ENCODE measurements around the gene OR6N2. TPM values are rescaled to one million over a fixed set of nuclear protein-coding genes. Genes with fewer than 3 reads are reported as not detected.

Gene OR6N2
- total RNA-seq, 4 donors from 2014 or later, result not detected

DNA sequence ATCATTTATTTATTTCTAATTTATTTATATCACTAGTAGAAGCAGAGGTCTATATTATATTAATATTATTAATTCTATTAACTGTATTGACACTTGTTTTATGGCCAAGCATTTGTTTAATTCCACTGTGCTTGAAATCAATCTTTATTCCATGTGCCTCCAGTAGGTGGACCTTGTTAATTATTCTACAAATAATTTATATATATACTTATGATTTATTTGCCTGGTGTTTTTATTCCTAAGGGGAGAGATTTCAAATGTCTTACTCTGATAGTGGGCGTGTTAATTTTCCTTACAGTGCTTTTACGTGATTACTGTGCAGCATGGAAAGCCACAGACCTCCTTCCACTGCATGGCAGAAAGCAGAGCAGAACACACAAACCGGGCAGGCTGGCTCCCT lies 17.5 kb upstream of the OR6N2 start:
- WGBS, 2 donors, result 58 to 62% methylated on average over 3 of the region's 3 CpGs
- TF ChIP-seq POLR2A (IDR thresholded peaks at IDR 0.05) (no peak), EP300 (IDR thresholded peaks at IDR 0.05) (no peak), CTCF (IDR thresholded peaks at IDR 0.05) (no peak)

GRCh38 chr1:158794247-158794646 lies 13.2 kb upstream of the OR6N2 start:
- 56 to 81% methylated on average over 6 of the region's 6 CpGs for WGBS, 2 donors
- no peak for TF ChIP-seq CTCF (IDR thresholded peaks at IDR 0.05)
- TF ChIP-seq POLR2A (IDR thresholded peaks at IDR 0.05), result no peak
- no peak for TF ChIP-seq EP300 (IDR thresholded peaks at IDR 0.05)
- Histone ChIP-seq H3K36me3 (no peaks in the 10 kb centered on the region), H3K27me3 (no peaks in the 10 kb centered on the region), H3K4me1 (no peaks in the 10 kb centered on the region), H3K27ac (no peak overlapping the region), H3K4me3 (no peak overlapping the region), H3K9me3 (no peaks in the 10 kb centered on the region)
- no peak for DNase-seq (ENCODE audit: low spot score in 2 of 2)

More for the DNA sequence above, 17.5 kb upstream of the OR6N2 start:
- H3K4me1 ChIP-seq, result no peaks in the 10 kb centered on the region
- no peak overlapping the region for H3K27ac ChIP-seq
- no peaks in the 10 kb centered on the region for H3K27me3 ChIP-seq
- no peak overlapping the region for H3K4me3 ChIP-seq
- H3K36me3 ChIP-seq, result no peaks in the 10 kb centered on the region
- H3K9me3 ChIP-seq, result no peaks in the 10 kb centered on the region
- no peak for DNase-seq (ENCODE audit: low spot score in 2 of 2)

DNA sequence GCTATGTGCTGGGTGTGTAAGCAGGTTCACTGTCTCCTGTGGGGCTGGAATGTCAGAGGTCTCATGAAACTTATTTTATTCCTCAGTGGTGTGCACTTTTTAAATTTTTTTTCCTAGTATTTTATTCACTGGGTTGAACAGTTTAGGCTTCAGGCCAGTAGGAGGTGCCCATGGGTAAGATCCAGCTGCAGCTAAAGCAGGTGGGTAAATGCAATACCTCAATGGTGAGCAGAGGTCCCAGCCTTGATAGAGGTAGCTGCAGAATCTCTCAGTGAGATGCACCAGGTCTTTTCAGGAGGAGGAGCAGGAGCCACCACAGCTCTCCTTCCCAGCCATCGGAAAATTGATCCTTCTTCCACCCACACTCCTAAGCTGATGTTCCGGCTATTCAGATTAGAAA lies 12.6 kb upstream of the OR6N2 start:
- Histone ChIP-seq H3K27ac (no peak overlapping the region), H3K27me3 (no peaks in the 10 kb centered on the region), H3K4me1 (no peaks in the 10 kb centered on the region), H3K4me3 (no peak overlapping the region), H3K9me3 (peaks cover 0 to 4% (median 0%) of the 10 kb centered on the region in 4 donors), H3K36me3 (no peaks in the 10 kb centered on the region)
- 80 to 87% methylated on average over 2 of the region's 2 CpGs for WGBS, 2 donors
- no peak for DNase-seq (ENCODE audit: low spot score in 2 of 2)
- TF ChIP-seq CTCF (IDR thresholded peaks at IDR 0.05), result no peak

DNA sequence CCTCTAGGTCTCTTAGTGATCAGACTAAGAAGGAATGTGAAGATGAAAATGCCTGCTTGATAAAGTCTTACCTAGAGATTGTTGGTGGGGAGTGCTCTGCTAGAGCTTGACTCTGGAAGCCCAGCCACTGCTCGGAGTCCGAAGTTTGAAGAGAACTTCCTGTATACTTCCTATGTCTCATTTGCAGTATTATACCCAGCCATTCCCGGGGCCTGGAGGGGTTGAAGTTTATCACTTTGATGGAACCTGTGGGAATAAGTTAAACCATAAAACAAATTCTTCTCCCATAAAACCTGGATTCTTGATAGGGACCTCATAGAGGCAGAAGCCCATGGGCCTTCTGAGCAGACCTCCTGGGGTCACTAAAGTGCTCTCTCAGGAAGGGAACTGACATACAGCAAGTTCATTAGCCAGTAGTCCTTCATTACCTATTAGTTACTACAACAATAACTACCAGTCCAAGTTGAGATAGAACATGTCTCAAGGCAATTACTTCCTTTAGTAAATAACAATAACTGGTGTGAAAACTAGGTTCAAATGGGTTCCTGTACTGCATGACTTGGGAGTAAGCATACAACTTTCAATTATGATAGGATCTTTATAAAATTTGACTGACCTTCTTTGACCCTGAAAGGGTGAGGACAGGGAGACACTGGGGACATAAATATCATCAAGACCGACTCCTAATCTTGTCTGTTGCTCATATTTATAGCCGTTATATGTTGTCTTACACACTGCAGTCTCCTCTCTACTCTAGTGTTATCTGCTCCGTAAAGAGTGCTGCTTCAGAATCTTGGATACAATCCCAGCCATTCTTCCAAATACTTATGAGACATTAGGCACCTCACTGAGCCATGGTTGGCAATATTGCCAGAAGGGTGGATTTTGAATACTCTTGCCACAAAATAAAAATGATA lies 8.8 kb downstream of the OR6N2 start, which contains the start of gene OR6N1:
OR6N1 (minus strand) TSS at position 246 of the 917 bp plus-strand sequence. CDS start 5,513 bp downstream, outside the sequence.
- no peak for TF ChIP-seq CTCF (IDR thresholded peaks at IDR 0.05)
- TF ChIP-seq POLR2A (IDR thresholded peaks at IDR 0.05), result no peak
- TF ChIP-seq EP300 (IDR thresholded peaks at IDR 0.05), result no peak
- Histone ChIP-seq H3K4me1 (no peaks in the 10 kb centered on the region), H3K4me3 (no peak within 1 kb of the TSS), H3K36me3 (no peaks in the 10 kb centered on the region), H3K27me3 (no peaks in the 10 kb centered on the region), H3K9me3 (no peaks in the 10 kb centered on the region), H3K27ac (no peak within 1 kb of the TSS)
- no peak for DNase-seq (ENCODE audit: low spot score in 2 of 2)
- WGBS, 2 donors, result 53 to 56% methylated on average over 6 of the region's 6 CpGs

DNA sequence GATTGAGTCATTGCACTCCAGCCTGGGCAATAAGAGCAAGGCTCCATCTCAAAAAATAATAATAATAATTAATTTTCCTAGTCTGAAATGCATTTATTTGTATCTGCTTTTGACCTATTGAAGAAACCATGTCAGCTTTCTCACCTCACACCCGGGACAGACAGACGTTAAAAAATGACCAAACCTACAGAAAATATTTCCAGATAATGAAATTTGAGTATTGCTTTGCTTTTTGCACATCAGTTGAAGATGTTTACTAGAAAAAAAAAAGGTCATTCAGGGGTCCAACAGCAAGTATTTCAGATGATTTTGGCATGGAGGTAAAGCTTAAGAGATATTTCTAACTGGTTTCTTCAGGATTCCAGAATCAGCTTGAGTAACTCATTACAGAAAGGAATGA lies 26.6 kb downstream of the OR6N2 start, which contains the start of gene OR6K6:
OR6K6 (plus strand) TSS at position 301 of the 400 bp plus-strand sequence. CDS start 168 bp downstream, outside the sequence.
- H3K27ac ChIP-seq, result no peak within 1 kb of the TSS
- no peaks in the 10 kb centered on the region for H3K9me3 ChIP-seq
- no peaks in the 10 kb centered on the region for H3K36me3 ChIP-seq
- H3K4me1 ChIP-seq, result no peaks in the 10 kb centered on the region
- no peaks in the 10 kb centered on the region for H3K27me3 ChIP-seq
- 75 to 76% methylated on average over 2 of the region's 2 CpGs for WGBS, 2 donors
- no peak for DNase-seq (ENCODE audit: low spot score in 2 of 2)
- TF ChIP-seq POLR2A (IDR thresholded peaks at IDR 0.05), result no peak
- H3K4me3 ChIP-seq, result no peak within 1 kb of the TSS

All from tibial nerve (tissue), 4 donors.